IMR-90 (cell line): Measurements from ENCODE around the gene MIEF1. TPM values are rescaled to one million over a fixed set of nuclear protein-coding genes. Genes with fewer than 3 reads are reported as not detected.
A peak's percentile ranks its signal among the peaks of the same experiment; 100 is the strongest.

Experiments
- ATAC-seq: fragments of 200-7000 bp; cut with Tn5 transposase; 2 replicates; pipeline ENCODE4 v1.9.1; 2020; ENCODE audit warnings: low read depth, mild to moderate bottlenecking, moderate library complexity
- BruUV-seq: library from RNA; stranded (reverse); fragments of 400-500 nt; replicated peaks from 2 replicates; lab custom pipeline; 2021; lab: Mats Ljungman, UMichigan
- CTCF ChIA-PET: fragments of 300-600 bp; formaldehyde crosslinking; extraction: SDS; loops from one replicate; lab custom pipeline; 2021; ENCODE audit warnings: antibody characterized with exemption; lab: Yijun Ruan, JAX
- POLR2A ChIA-PET: fragments of 300-600 bp; sonication (Branson Sonifier 250); formaldehyde crosslinking; loops from one replicate; lab custom pipeline; 2022; ENCODE audit warnings: antibody characterized with exemption; ENCODE audit not compliant: unreplicated experiment; lab: Charles Lee
- DNase-seq: peaks from one replicate; pipeline ENCODE4 v3.0.0; 2013
- H2AFZ ChIP-seq: replicated peaks from 2 replicates; pipeline ENCODE3; 2013; ENCODE audit warnings: low read length, mild to moderate bottlenecking; ENCODE audit not compliant: poor library complexity
- H2AK5ac ChIP-seq: 2 replicates; pipeline ENCODE4 v1.6.1; 2013; ENCODE audit warnings: low read depth, low read length, inconsistent platforms
- H2AK9ac ChIP-seq: replicated peaks from 2 replicates; pipeline ENCODE3; 2013; ENCODE audit warnings: mild to moderate bottlenecking, low read depth, low read length, moderate library complexity; ENCODE audit not compliant: poor library complexity
- H2BK120ac ChIP-seq: 2 replicates; pipeline ENCODE4 v1.6.1; 2013; ENCODE audit warnings: low read depth, low read length, inconsistent platforms
- H2BK15ac ChIP-seq: 3 replicates; pipeline ENCODE4 v1.6.1; 2013; ENCODE audit warnings: low read depth, low read length, inconsistent platforms
- H2BK20ac ChIP-seq: 2 replicates; pipeline ENCODE4 v1.6.1; 2013; ENCODE audit warnings: low read depth, mild to moderate bottlenecking, inconsistent platforms, low read length, moderate library complexity
- H2BK5ac ChIP-seq: 2 replicates; pipeline ENCODE4 v1.6.1; 2013; ENCODE audit warnings: mild to moderate bottlenecking, low read depth, low read length, inconsistent platforms; ENCODE audit not compliant: poor library complexity, severe bottlenecking
- H3K14ac ChIP-seq: replicated peaks from 2 replicates; pipeline ENCODE4 v1.6.1; 2013; ENCODE audit warnings: low read depth, low read length, inconsistent platforms
- H3K18ac ChIP-seq: 2 replicates; pipeline ENCODE4 v1.6.1; 2013; ENCODE audit warnings: low read depth, low read length, control low read depth
- H3K23ac ChIP-seq: 2 replicates; pipeline ENCODE4 v1.6.1; 2013; ENCODE audit warnings: low read depth, low read length, inconsistent platforms
- H3K27ac ChIP-seq: 2 replicates; pipeline ENCODE4 v1.5.1; 2013; ENCODE audit warnings: mild to moderate bottlenecking, control low read depth, low read length; ENCODE audit not compliant: insufficient read depth
- H3K27me3 ChIP-seq: 2 replicates; pipeline ENCODE4 v1.6.1; 2013; ENCODE audit warnings: low read length; ENCODE audit not compliant: control insufficient read depth, insufficient read depth
- H3K36me3 ChIP-seq: 2 replicates; pipeline ENCODE4 v1.6.1; 2013; ENCODE audit warnings: low read length, mixed read lengths; ENCODE audit not compliant: control insufficient read depth, insufficient read depth
- H3K4ac ChIP-seq: 2 replicates; pipeline ENCODE4 v1.6.1; 2013; ENCODE audit warnings: low read depth, low read length, inconsistent platforms
- H3K4me1 ChIP-seq: 2 replicates; pipeline ENCODE4 v1.6.1; 2013; ENCODE audit warnings: low read length, mixed read lengths; ENCODE audit not compliant: control insufficient read depth, insufficient read depth
- H3K4me2 ChIP-seq: 2 replicates; pipeline ENCODE4 v1.6.1; 2013; ENCODE audit warnings: low read depth, mild to moderate bottlenecking, control low read depth, low read length, moderate library complexity
- H3K4me3 ChIP-seq: 2 replicates; pipeline ENCODE4 v1.5.1; 2013; ENCODE audit warnings: low read depth, mild to moderate bottlenecking, control low read depth, low read length, moderate library complexity; ENCODE audit not compliant: insufficient read depth
- H3K56ac ChIP-seq: 2 replicates; pipeline ENCODE4 v1.6.1; 2013; ENCODE audit warnings: low read length, inconsistent platforms; ENCODE audit not compliant: insufficient read depth; ENCODE audit errors: extremely low read depth
- H3K79me1 ChIP-seq, 2 experiments: 2 replicates each; pipeline ENCODE4 v1.6.1; 2013; ENCODE audit warnings: low read length in 2 of 2, inconsistent platforms in 1 of 2, low read depth in 1 of 2
- H3K9ac ChIP-seq: 2 replicates; pipeline ENCODE4 v1.6.1; 2013; ENCODE audit warnings: low read depth, low read length, control low read depth
- H3K9me1 ChIP-seq: 2 replicates; pipeline ENCODE4 v1.6.1; 2013; ENCODE audit warnings: low read length, inconsistent platforms; ENCODE audit not compliant: insufficient read depth
- H3K9me3 ChIP-seq: 2 replicates; pipeline ENCODE4 v1.6.1; 2013; ENCODE audit warnings: low read length; ENCODE audit not compliant: control insufficient read depth, insufficient read depth
- H4K20me1 ChIP-seq: 2 replicates; pipeline ENCODE4 v1.6.1; 2013; ENCODE audit warnings: low read length, inconsistent platforms; ENCODE audit not compliant: insufficient read depth
- H4K5ac ChIP-seq: 2 replicates; pipeline ENCODE4 v1.6.1; 2013; ENCODE audit warnings: mild to moderate bottlenecking, low read depth, low read length, control low read depth
- H4K8ac ChIP-seq, 2 experiments: 2 replicates each; pipeline ENCODE4 v1.6.1; 2013; ENCODE audit warnings: low read depth in 2 of 2, low read length in 2 of 2, control low read depth in 1 of 2, inconsistent platforms in 1 of 2
- H4K91ac ChIP-seq: 2 replicates; pipeline ENCODE4 v1.6.1; 2013; ENCODE audit warnings: low read depth, low read length, inconsistent platforms; ENCODE audit not compliant: insufficient read depth
- CEBPB ChIP-seq: IDR thresholded peaks from 2 replicates; pipeline ENCODE4 v1.6.1; 2012; ENCODE audit warnings: low read depth, low read length, improper control_type of control experiment
- WGBS, 2 experiments: methylation state at CpG; one replicate each; pipeline versions ENCODE4 v1.1.5 to v1.1.7; 2013; ENCODE audit warnings: missing lambda C conversion rate in 2 of 2; ENCODE audit not compliant: insufficient read length in 1 of 2; ENCODE audit errors: extremely low coverage in 2 of 2; 5-methylcytosine and 5-hydroxymethylcytosine counted together
- dilution Hi-C: fragments of 300-500 bp; cut with HindIII; formaldehyde crosslinking; loops from one replicate; pipeline ENCODE4 v1.14.3; 2018; ENCODE audit warnings: low sequenced_read_pairs; ENCODE audit not compliant: unreplicated experiment
- in situ Hi-C: fragments of 300-500 bp; cut with MboI; formaldehyde crosslinking; loops from 3 replicates; pipeline ENCODE4 v1.14.3; 2019; ENCODE audit warnings: low sequenced_read_pairs, inconsistent platforms, mixed read lengths
- intact Hi-C: fragments of 100-400 bp; cut with micrococcal nuclease; formaldehyde crosslinking; loops from 2 replicates; pipeline ENCODE4 v1.10.0; 2022
- polyA plus RNA-seq, 3 experiments: library from polyadenylated mRNA; depleted of rRNA; stranded (reverse); fragments of >200 nt; gene quantifications; 2 replicates each; pipeline ENCODE4 v1.2.3, GENCODE V29; 2012; ENCODE audit warnings: low replicate concordance in 1 of 3
- total RNA-seq: library from RNA; depleted of rRNA; stranded (reverse); fragments of >200 nt; gene quantifications from 2 replicates; pipeline ENCODE4 v1.2.3, GENCODE V29; 2012
- TF ChIP-seq, protein P1 (sequence below): fragments of 150-350 bp; IDR thresholded peaks from 2 replicates; pipeline ENCODE4 v1.6.1; 2016; ENCODE audit warnings: low read depth, mild to moderate bottlenecking, low read length, moderate library complexity, borderline replicate concordance
- TF ChIP-seq, protein P2 (sequence below): conservative IDR thresholded peaks from 2 replicates; pipeline ENCODE4 v1.5.1; 2012; ENCODE audit warnings: mild to moderate bottlenecking, low read depth, low read length, improper control_type of control experiment

The MIEF1 gene
- total and polyA plus RNA-seq, 2 of the 4 experiments (the other 2 are of a cell fraction): 9.7 to 16.9 TPM

DNA sequence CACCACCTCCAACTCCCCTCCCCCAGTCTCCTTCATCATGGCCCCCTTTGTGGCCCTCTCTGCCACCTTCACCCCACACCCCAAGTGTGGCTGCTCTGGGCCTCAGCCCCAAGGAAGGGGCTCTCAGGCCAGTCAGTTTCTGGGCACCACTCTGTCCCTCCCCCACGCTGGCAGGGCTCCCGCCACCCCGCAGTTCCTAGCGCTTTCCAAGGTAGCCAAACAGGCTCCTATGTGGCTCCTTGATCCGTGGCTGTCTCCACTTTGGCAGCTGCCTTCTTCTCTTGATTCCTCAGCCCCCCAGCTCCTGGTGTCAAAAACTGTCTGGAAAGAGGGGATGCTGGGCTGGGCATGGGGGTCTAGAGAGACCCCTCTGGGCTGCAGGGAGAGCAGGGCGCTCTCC lies 58.0 kb downstream of the MIEF1 start (continued):
- TF ChIP-seq, protein P1, sequence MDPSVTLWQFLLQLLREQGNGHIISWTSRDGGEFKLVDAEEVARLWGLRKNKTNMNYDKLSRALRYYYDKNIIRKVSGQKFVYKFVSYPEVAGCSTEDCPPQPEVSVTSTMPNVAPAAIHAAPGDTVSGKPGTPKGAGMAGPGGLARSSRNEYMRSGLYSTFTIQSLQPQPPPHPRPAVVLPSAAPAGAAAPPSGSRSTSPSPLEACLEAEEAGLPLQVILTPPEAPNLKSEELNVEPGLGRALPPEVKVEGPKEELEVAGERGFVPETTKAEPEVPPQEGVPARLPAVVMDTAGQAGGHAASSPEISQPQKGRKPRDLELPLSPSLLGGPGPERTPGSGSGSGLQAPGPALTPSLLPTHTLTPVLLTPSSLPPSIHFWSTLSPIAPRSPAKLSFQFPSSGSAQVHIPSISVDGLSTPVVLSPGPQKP: no peak

DNA sequence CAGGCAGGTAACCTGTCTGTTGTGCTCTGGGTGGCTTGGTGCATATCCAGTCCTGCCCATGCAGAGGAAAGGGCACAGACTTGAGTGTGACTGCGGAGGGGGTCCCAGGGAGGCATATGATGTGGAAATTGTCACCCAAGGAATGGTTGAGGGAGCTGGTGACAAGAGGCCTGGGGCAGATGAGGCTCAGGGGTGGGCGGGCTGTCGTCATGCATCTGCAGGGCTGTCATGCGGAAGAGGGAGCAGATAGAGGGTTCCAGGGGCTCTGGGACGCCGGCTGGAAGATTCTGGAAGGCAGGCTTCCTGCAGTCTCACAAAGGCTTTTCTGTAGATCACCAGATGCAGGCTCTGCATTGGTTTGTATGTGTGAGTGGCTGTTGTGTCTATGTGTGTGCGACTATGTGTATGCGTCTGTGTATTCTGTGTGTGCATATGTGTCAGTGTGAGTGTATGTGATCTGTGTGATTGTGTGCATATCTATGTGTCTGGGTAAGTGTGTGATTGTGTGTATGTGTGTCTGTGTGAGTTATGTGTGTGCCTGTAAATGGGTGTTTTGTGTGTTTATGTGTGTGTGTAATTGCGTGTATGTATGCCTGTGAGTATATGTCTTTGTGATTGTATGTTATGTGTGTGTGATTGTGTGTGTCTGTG lies 60.9 kb downstream of the MIEF1 start:
- TF ChIP-seq, protein P2, sequence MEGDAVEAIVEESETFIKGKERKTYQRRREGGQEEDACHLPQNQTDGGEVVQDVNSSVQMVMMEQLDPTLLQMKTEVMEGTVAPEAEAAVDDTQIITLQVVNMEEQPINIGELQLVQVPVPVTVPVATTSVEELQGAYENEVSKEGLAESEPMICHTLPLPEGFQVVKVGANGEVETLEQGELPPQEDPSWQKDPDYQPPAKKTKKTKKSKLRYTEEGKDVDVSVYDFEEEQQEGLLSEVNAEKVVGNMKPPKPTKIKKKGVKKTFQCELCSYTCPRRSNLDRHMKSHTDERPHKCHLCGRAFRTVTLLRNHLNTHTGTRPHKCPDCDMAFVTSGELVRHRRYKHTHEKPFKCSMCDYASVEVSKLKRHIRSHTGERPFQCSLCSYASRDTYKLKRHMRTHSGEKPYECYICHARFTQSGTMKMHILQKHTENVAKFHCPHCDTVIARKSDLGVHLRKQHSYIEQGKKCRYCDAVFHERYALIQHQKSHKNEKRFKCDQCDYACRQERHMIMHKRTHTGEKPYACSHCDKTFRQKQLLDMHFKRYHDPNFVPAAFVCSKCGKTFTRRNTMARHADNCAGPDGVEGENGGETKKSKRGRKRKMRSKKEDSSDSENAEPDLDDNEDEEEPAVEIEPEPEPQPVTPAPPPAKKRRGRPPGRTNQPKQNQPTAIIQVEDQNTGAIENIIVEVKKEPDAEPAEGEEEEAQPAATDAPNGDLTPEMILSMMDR: no peak
- no peak for TF ChIP-seq CEBPB
- Histone ChIP-seq H2AK9ac (no peak overlapping the region), H3K4ac (no peak overlapping the region), H2BK5ac (peak overlapping the region; percentile 67), H3K27ac (no peak overlapping the region), H4K5ac (no peak overlapping the region), H3K4me1 (peaks cover 2% of the 10 kb centered on the region; the same call in 1 of the 2 replicates), H3K36me3 (no peaks in the 10 kb centered on the region), H4K91ac (no peak overlapping the region), H3K23ac (no peak overlapping the region), H3K4me2 (no peak overlapping the region), H3K4me3 (no peak overlapping the region), H2BK120ac (no peak overlapping the region), H3K9ac (no peak overlapping the region), H3K9me1 (peaks cover 9% of the 10 kb centered on the region), H2AK5ac (no peak overlapping the region), H3K14ac (no peak overlapping the region), H4K20me1 (no peaks in the 10 kb centered on the region), H4K8ac (no peak overlapping the region), H3K18ac (no peak overlapping the region), H3K79me1 (no peaks in the 10 kb centered on the region), H2AFZ (no peak overlapping the region), H3K9me3 (no peaks in the 10 kb centered on the region), H3K56ac (no peak overlapping the region), H2BK20ac (no peak overlapping the region), H3K27me3 (peaks cover 50% of the 10 kb centered on the region), H2BK15ac (no peak overlapping the region)
- in situ Hi-C loops: no loop called here
- ATAC-seq (no peak), DNase-seq (no peak)
- dilution Hi-C loops: no loop called here
- WGBS, 2 experiments: 69 to 100% methylated on average over 1 to 8 of the region's 9 CpGs
- intact Hi-C loops: no loop called here
- BruUV-seq: no TSS peak
- POLR2A ChIA-PET: no interaction called here
- CTCF ChIA-PET: interaction anchor here (1.2 kb wide), 1 partner anchor 462 kb away, joined by 3 read pairs; no protein-coding TSS in a partner anchor
